OCI-LY1 (cell line): ENCODE data around the gene EPAS1.

ENCODE experiments used
- H2AFZ ChIP-seq: fragments of 200-600 bp; sonication (generic), shearing (Covaris generic); 2 replicates; pipeline ENCODE4 v1.6.0; 2014; ENCODE audit warnings: antibody characterized with exemption, mild to moderate bottlenecking, low read length
- H3F3A ChIP-seq: fragments of 200-600 bp; sonication (generic), shearing (Covaris generic); 2 replicates; pipeline ENCODE4 v1.6.0; 2014; ENCODE audit warnings: mild to moderate bottlenecking, antibody characterized with exemption, low read length, moderate library complexity; ENCODE audit not compliant: insufficient read depth
- H3K27ac ChIP-seq: fragments of 200-600 bp; sonication (generic); 2 replicates; pipeline ENCODE4 v1.5.1; 2014; ENCODE audit warnings: low read length, mixed run types, mild to moderate bottlenecking, low read depth; ENCODE audit not compliant: poor library complexity, severe bottlenecking
- H3K27me3 ChIP-seq: fragments of 200-600 bp; sonication (generic); 2 replicates; pipeline ENCODE4 v1.6.0; 2014; ENCODE audit warnings: antibody characterized with exemption, mild to moderate bottlenecking, low read length, moderate library complexity; ENCODE audit not compliant: insufficient read depth
- H3K36me3 ChIP-seq: fragments of 200-600 bp; sonication (generic); 2 replicates; pipeline ENCODE4 v1.6.1; 2014; ENCODE audit warnings: mild to moderate bottlenecking, antibody characterized with exemption, low read length, moderate library complexity, mixed read lengths; ENCODE audit not compliant: insufficient read depth
- H3K4me1 ChIP-seq: fragments of 200-600 bp; sonication (generic); 2 replicates; pipeline ENCODE4 v1.5.1; 2014; ENCODE audit warnings: mild to moderate bottlenecking, low read length, moderate library complexity; ENCODE audit not compliant: insufficient read depth, severe bottlenecking
- H3K4me2 ChIP-seq: fragments of 200-600 bp; sonication (generic), shearing (Covaris generic); 2 replicates; pipeline ENCODE4 v1.6.1; 2014; ENCODE audit warnings: low read length
- H3K4me3 ChIP-seq: fragments of 200-600 bp; sonication (generic); 2 replicates; pipeline ENCODE4 v1.5.1; 2014; ENCODE audit warnings: low read length, low read depth, mild to moderate bottlenecking, mixed read lengths; ENCODE audit not compliant: poor library complexity, severe bottlenecking
- H3K79me2 ChIP-seq: fragments of 200-600 bp; shearing (Covaris generic); 2 replicates; pipeline ENCODE4 v1.6.1; 2016; ENCODE audit warnings: mixed run types, low read length, mixed read lengths; ENCODE audit not compliant: insufficient read depth
- H3K9ac ChIP-seq: fragments of 200-600 bp; sonication (generic), shearing (Covaris generic); 2 replicates; pipeline ENCODE4 v1.6.1; 2014; ENCODE audit warnings: mild to moderate bottlenecking, low read length, mixed read lengths
- H3K9me2 ChIP-seq: fragments of 200-600 bp; sonication (generic), shearing (Covaris generic); 2 replicates; pipeline ENCODE4 v1.6.1; 2014; ENCODE audit warnings: low read depth, mild to moderate bottlenecking, low read length, mixed read lengths
- H3K9me3 ChIP-seq: fragments of 200-600 bp; shearing (Covaris generic); 2 replicates; pipeline ENCODE4 v1.6.1; 2014; ENCODE audit warnings: low read length, mixed read lengths
- H4K20me1 ChIP-seq: fragments of 200-600 bp; sonication (generic), shearing (Covaris generic); 2 replicates; pipeline ENCODE4 v1.6.0; 2016; ENCODE audit warnings: mild to moderate bottlenecking, low read length; ENCODE audit not compliant: insufficient read depth
- CTCF ChIP-seq: fragments of 200-600 bp; sonication (generic), shearing (Covaris generic); IDR thresholded peaks from 2 replicates; pipeline ENCODE4 v1.5.1; 2017; ENCODE audit warnings: mild to moderate bottlenecking, antibody characterized with exemption, low read length, moderate library complexity, mixed read lengths
- EZH2 ChIP-seq: fragments of 200-600 bp; sonication (generic), shearing (Covaris generic); IDR thresholded peaks from 2 replicates; pipeline ENCODE4 v1.8.0; 2017; ENCODE audit warnings: borderline replicate concordance, mixed run types, mild to moderate bottlenecking, antibody characterized with exemption, low read length, moderate library complexity, mixed read lengths

Gene EPAS1

GRCh38 chr2:46281939-46282338 is 15.3 kb upstream of the EPAS1 start:
- H3K9me2 ChIP-seq: no peaks in the 10 kb centered on the region
- no peaks in the 10 kb centered on the region for H4K20me1 ChIP-seq
- no peak overlapping the region for H3K4me2 ChIP-seq
- H3K27ac ChIP-seq: no peak overlapping the region
- H3K9me3 ChIP-seq: no peaks in the 10 kb centered on the region
- no peak for TF ChIP-seq CTCF
- no peak for TF ChIP-seq EZH2
- no peak overlapping the region for H3K9ac ChIP-seq
- H3K4me3 ChIP-seq: no peak overlapping the region
- no peaks in the 10 kb centered on the region for H3K79me2 ChIP-seq
- no peak overlapping the region for H2AFZ ChIP-seq
- no peaks in the 10 kb centered on the region for H3K27me3 ChIP-seq
- no peaks in the 10 kb centered on the region for H3F3A ChIP-seq
- H3K36me3 ChIP-seq: no peaks in the 10 kb centered on the region
- no peaks in the 10 kb centered on the region for H3K4me1 ChIP-seq

- Histone ChIP-seq H3K9me3 (no peaks in the 10 kb centered on the region), H3K36me3 (no peaks in the 10 kb centered on the region)
Observed at GRCh38 chr2:46283693-46284092, 13.5 kb upstream of the EPAS1 start.

GRCh38 chr2:46284260-46284659 is 12.9 kb upstream of the EPAS1 start:
- Histone ChIP-seq H3F3A (no peaks in the 10 kb centered on the region), H3K9ac (no peak overlapping the region), H3K4me2 (no peak overlapping the region), H3K4me3 (no peak overlapping the region), H3K36me3 (no peaks in the 10 kb centered on the region), H4K20me1 (no peaks in the 10 kb centered on the region), H3K9me2 (no peaks in the 10 kb centered on the region), H3K27ac (no peak overlapping the region), H3K27me3 (no peaks in the 10 kb centered on the region), H3K79me2 (no peaks in the 10 kb centered on the region), H3K9me3 (no peaks in the 10 kb centered on the region), H2AFZ (no peak overlapping the region), H3K4me1 (no peaks in the 10 kb centered on the region)
- TF ChIP-seq EZH2 (no peak), CTCF (no peak)

More at GRCh38 chr2:46283693-46284092, 13.5 kb upstream of the EPAS1 start:
- Histone ChIP-seq H3F3A (no peaks in the 10 kb centered on the region), H3K4me2 (no peak overlapping the region), H3K27ac (no peak overlapping the region), H3K79me2 (no peaks in the 10 kb centered on the region), H2AFZ (no peak overlapping the region), H3K9me2 (no peaks in the 10 kb centered on the region), H3K9ac (no peak overlapping the region), H3K4me1 (no peaks in the 10 kb centered on the region), H4K20me1 (no peaks in the 10 kb centered on the region), H3K27me3 (no peaks in the 10 kb centered on the region), H3K4me3 (no peak overlapping the region)
- TF ChIP-seq EZH2: no peak
- TF ChIP-seq CTCF: no peak
